B cell (primary cell): ENCODE results near the gene PHF21B. TPM values are rescaled to one million over a fixed set of nuclear protein-coding genes. Genes with fewer than 3 reads are reported as not detected.

ENCODE experiments used
- ATAC-seq: fragments of 200-7000 bp; cut with Tn5 transposase; one replicate; pipeline ENCODE4 v1.10.0; 2021; ENCODE audit warnings: low read depth, mild to moderate bottlenecking, moderate number of reproducible peaks, moderate library complexity
- CTCF ChIA-PET: fragments of 350-600 bp; sonication (Branson Sonifier 250); formaldehyde crosslinking; loops from one replicate; lab custom pipeline; 2021; ENCODE audit warnings: antibody characterized with exemption, inconsistent platforms; lab: Charles Lee
- POLR2A ChIA-PET: fragments of 350-600 bp; sonication (Branson Sonifier 250); formaldehyde crosslinking; loops from one replicate; lab custom pipeline; 2021; ENCODE audit warnings: antibody characterized with exemption; lab: Charles Lee
- DNase-seq: peaks from one replicate; pipeline ENCODE4 v3.0.0; 2013
- H2AFZ ChIP-seq: 2 replicates; pipeline ENCODE4 v1.6.1; 2012; ENCODE audit warnings: mild to moderate bottlenecking, low read depth, low read length; ENCODE audit not compliant: insufficient read depth, poor library complexity, severe bottlenecking
- H3K27ac ChIP-seq, 2 donors: 1 replicate in 1 of 2; 2 replicates in 1 of 2; pipeline ENCODE4 v1.5.1; 2012 to 2013; ENCODE audit warnings: low read length in 2 of 2, mild to moderate bottlenecking in 2 of 2, moderate library complexity in 1 of 2
- H3K27me3 ChIP-seq, 4 experiments: fragments of 200-600 bp in 1 of 4; sonication (generic) in 1 of 4; replicated peaks in 1 of 4; 1 replicate in 2 of 4; 2 replicates in 2 of 4; pipeline versions ENCODE4 v1.6.1 to v1.7.0; 2013 to 2016; ENCODE audit warnings: low read length in 3 of 4, mild to moderate bottlenecking in 2 of 4, mixed read lengths in 1 of 4, moderate library complexity in 1 of 4; ENCODE audit not compliant: insufficient read depth in 4 of 4, control insufficient read depth in 3 of 4; ENCODE audit errors: control extremely low read depth in 1 of 4
- H3K36me3 ChIP-seq, 2 experiments: replicated peaks in 1 of 2; 1 replicate in 1 of 2; 2 replicates in 1 of 2; pipeline versions ENCODE4 v1.6.1 to v1.7.1; 2013; ENCODE audit warnings: low read length in 1 of 2; ENCODE audit not compliant: insufficient read depth in 2 of 2, control insufficient read depth in 1 of 2; ENCODE audit errors: control extremely low read depth in 1 of 2, extremely low read depth in 1 of 2
- H3K4me1 ChIP-seq, 2 donors: fragments of 200-600 bp in 1 of 2; sonication (generic) in 1 of 2; 1 replicate in 1 of 2; 2 replicates in 1 of 2; pipeline versions ENCODE4 v1.5.1 to v1.6.1; 2013 to 2017; ENCODE audit warnings: low read length in 2 of 2; ENCODE audit not compliant: control insufficient read depth in 2 of 2, insufficient read depth in 2 of 2
- H3K4me2 ChIP-seq: replicated peaks from 2 replicates; pipeline ENCODE3; 2012; ENCODE audit warnings: mild to moderate bottlenecking, low read depth, low read length; ENCODE audit not compliant: poor library complexity, severe bottlenecking
- H3K4me3 ChIP-seq, 5 experiments: fragments of 200-600 bp in 1 of 5; sonication (generic) in 1 of 5; 1 replicate in 3 of 5; 2 replicates in 2 of 5; pipeline versions ENCODE4 v1.5.1 to v1.7.0; 2011 to 2016; ENCODE audit warnings: low read length in 4 of 5, mild to moderate bottlenecking in 4 of 5, low read depth in 2 of 5, control low read depth in 1 of 5, moderate library complexity in 1 of 5; ENCODE audit not compliant: insufficient read depth in 1 of 5; ENCODE audit errors: control extremely low read depth in 1 of 5, extremely low read depth in 1 of 5
- H3K79me2 ChIP-seq: fragments of 200-600 bp; sonication (generic); one replicate; pipeline ENCODE4 v1.6.0; 2016; ENCODE audit warnings: low read length; ENCODE audit not compliant: control insufficient read depth, insufficient read depth
- H3K9ac ChIP-seq: fragments of 200-600 bp; sonication (generic); 2 replicates; pipeline ENCODE4 v1.6.1; 2017; ENCODE audit warnings: mild to moderate bottlenecking, low read length, moderate library complexity
- H3K9me3 ChIP-seq, 3 donors: one replicate each; pipeline versions ENCODE4 v1.6.1 to v1.7.1; 2013; ENCODE audit warnings: low read length in 2 of 3; ENCODE audit not compliant: control insufficient read depth in 2 of 3, insufficient read depth in 1 of 3; ENCODE audit errors: control extremely low read depth in 1 of 3
- H4K20me1 ChIP-seq: 2 replicates; pipeline ENCODE4 v1.6.0; 2012; ENCODE audit warnings: mild to moderate bottlenecking, low read length; ENCODE audit not compliant: insufficient read depth, control insufficient read depth, poor library complexity, severe bottlenecking
- H3K27ac Mint-ChIP-seq: one replicate; pipeline ENCODE4 v1.8.0; 2021; ENCODE audit warnings: mixed read lengths
- H3K27me3 Mint-ChIP-seq: one replicate; pipeline ENCODE4 v1.8.0; 2021; ENCODE audit warnings: mixed read lengths
- H3K4me1 Mint-ChIP-seq: one replicate; pipeline ENCODE4 v1.8.0; 2021; ENCODE audit warnings: mixed read lengths
- H3K4me3 Mint-ChIP-seq: one replicate; pipeline ENCODE4 v1.8.0; 2021; ENCODE audit warnings: mixed read lengths
- H3K9me3 Mint-ChIP-seq: one replicate; pipeline ENCODE4 v1.8.0; 2022; ENCODE audit warnings: mixed read lengths; ENCODE audit not compliant: insufficient read depth
- EZH2 ChIP-seq: IDR thresholded peaks from 2 replicates; pipeline ENCODE4 v1.6.1; 2012; ENCODE audit warnings: borderline replicate concordance, low read depth, mild to moderate bottlenecking, moderate library complexity, low read length; ENCODE audit not compliant: insufficient read depth, poor library complexity, severe bottlenecking
- WGBS: methylation state at CpG from one replicate; pipeline ENCODE4 v1.1.5; 2013; ENCODE audit warnings: missing lambda C conversion rate; ENCODE audit not compliant: insufficient coverage; 5-methylcytosine and 5-hydroxymethylcytosine counted together
- intact Hi-C: fragments of 100-400 bp; cut with micrococcal nuclease; formaldehyde crosslinking; loops from one replicate; pipeline ENCODE4 v1.10.0; 2022
- polyA plus RNA-seq: library from polyadenylated mRNA; depleted of rRNA; stranded (reverse); fragments of >200 nt; gene quantifications from 2 replicates; pipeline ENCODE4 v1.2.3, GENCODE V29; 2012
- total RNA-seq, 2 donors: library from RNA; stranded (reverse); fragments of 120-200 nt in 1 of 2; gene quantifications; 1 replicate in 1 of 2; 2 replicates in 1 of 2; pipeline versions ENCODE4 v1.2.3 to v1.2.4, GENCODE V29; 2013 to 2022
- TF ChIP-seq, protein P1 (sequence below): fragments of 200-600 bp; IDR thresholded peaks from one replicate; pipeline ENCODE4 v1.8.0; 2022; ENCODE audit warnings: antibody characterized with exemption, mild to moderate bottlenecking

PHF21B gene
- total and polyA plus RNA-seq, 2 donors (not counting 1 experiment from before 2014, with no cell fraction given): not detected

DNA sequence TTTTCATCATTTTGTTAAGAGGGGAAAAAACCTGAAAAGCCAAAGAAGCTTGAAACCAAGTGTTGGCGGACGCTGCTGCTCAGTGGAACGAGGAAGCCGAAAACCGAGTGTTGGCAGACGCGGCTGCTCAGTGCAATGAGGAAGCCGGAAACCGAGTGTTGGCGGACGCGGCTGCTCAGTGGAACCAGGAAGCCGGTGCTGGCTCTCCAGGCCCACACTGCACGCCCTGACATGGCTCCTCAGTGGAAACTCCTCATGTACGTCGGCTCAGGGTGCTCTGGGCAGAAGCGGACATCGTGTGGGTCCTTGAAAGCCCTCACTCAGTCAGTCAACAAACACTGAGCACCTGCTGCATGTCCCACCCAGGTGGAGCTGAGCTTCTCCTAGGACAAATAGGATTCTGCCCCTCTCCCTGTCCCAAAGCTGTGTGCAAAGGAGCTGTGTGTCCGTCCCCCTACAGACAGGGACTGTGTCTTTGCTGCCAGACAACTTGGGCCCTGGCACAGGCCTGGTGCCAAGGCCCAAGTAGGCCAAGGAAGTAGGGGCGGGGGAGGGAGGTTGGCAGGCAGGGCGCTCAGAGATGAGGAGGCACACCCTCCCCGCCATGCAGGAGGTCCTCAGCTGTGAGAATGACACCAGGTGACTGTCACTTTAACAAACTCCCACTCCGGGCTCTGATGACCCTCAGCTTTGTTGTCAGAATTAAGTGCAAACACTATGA, 37.3 kb downstream of the PHF21B start:
- Mint-ChIP-seq H3K27me3 (peaks cover 21% of the 10 kb centered on the region), H3K4me1 (no peaks in the 10 kb centered on the region), H3K9me3 (no peaks in the 10 kb centered on the region), H3K27ac (no peak overlapping the region), H3K4me3 (no peak overlapping the region)
- Histone ChIP-seq H3K4me3 (no peak overlapping the region), H3K4me1 (no peaks in the 10 kb centered on the region), H3K79me2 (no peaks in the 10 kb centered on the region), H3K9ac (no peak overlapping the region), H3K9me3 (peaks cover 0 to 16% (median 0%) of the 10 kb centered on the region in 3 donors), H4K20me1 (no peaks in the 10 kb centered on the region), H3K4me2 (no peak overlapping the region), H3K27ac (no peak overlapping the region), H2AFZ (no peak overlapping the region), H3K27me3 (no peaks in the 10 kb centered on the region), H3K36me3 (no peaks in the 10 kb centered on the region)
- 82% methylated on average over 23 of the region's 23 CpGs for WGBS
- no peak for DNase-seq
- ChIA-PET POLR2A (no interaction called here), CTCF (no interaction called here)
- intact Hi-C loops: no loop called here
- TF ChIP-seq EZH2: no peak
- TF ChIP-seq, protein P1, sequence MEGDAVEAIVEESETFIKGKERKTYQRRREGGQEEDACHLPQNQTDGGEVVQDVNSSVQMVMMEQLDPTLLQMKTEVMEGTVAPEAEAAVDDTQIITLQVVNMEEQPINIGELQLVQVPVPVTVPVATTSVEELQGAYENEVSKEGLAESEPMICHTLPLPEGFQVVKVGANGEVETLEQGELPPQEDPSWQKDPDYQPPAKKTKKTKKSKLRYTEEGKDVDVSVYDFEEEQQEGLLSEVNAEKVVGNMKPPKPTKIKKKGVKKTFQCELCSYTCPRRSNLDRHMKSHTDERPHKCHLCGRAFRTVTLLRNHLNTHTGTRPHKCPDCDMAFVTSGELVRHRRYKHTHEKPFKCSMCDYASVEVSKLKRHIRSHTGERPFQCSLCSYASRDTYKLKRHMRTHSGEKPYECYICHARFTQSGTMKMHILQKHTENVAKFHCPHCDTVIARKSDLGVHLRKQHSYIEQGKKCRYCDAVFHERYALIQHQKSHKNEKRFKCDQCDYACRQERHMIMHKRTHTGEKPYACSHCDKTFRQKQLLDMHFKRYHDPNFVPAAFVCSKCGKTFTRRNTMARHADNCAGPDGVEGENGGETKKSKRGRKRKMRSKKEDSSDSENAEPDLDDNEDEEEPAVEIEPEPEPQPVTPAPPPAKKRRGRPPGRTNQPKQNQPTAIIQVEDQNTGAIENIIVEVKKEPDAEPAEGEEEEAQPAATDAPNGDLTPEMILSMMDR: no peak
- ATAC-seq: no peak

DNA sequence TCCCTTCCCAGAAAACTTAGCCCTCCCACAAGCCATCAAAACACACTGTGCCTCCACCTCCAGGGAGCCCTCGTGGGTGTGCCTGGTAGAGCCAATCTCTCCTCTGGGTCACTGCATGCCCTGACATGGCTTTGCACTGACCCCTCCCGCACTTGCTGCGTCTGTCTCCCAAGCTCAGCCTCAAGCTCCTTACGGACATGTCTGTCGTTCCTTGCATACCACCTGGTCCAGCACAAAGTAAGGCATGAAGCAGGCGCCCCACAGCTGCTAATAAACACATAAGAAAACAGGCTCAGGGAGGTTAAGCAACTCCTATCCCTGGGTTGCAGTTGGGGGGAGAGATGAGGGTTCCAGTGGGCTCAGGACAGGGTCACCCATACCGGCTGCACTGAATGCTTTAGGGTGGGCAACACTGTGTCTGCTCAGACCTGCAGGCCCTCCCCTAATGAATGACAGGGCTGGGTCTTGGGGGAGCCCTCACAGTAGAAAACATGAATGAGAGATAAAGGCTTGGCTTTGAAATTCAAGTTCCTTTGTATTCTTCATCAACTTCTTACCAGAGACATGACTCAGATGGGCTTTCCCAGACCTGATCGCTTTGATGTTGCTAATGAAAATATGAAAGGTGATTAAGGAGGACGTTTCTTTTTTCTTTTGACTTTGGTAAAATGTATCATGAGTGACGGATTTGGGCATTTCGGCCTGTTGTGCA, 38.0 kb downstream of the PHF21B start:
- Histone ChIP-seq H3K9me3 (peaks cover 0 to 16% (median 0%) of the 10 kb centered on the region in 3 donors), H3K4me2 (no peak overlapping the region), H3K79me2 (no peaks in the 10 kb centered on the region), H3K4me3 (no peak overlapping the region), H3K27ac (no peak overlapping the region), H2AFZ (no peak overlapping the region), H3K9ac (no peak overlapping the region), H3K4me1 (no peaks in the 10 kb centered on the region), H3K27me3 (no peaks in the 10 kb centered on the region), H3K36me3 (no peaks in the 10 kb centered on the region), H4K20me1 (no peaks in the 10 kb centered on the region)
- Mint-ChIP-seq H3K27ac (no peak overlapping the region), H3K4me1 (no peaks in the 10 kb centered on the region), H3K9me3 (no peaks in the 10 kb centered on the region), H3K4me3 (no peak overlapping the region), H3K27me3 (peaks cover 21% of the 10 kb centered on the region)
- ATAC-seq: no peak
- ChIA-PET CTCF (no interaction called here), POLR2A (no interaction called here)
- no peak for DNase-seq
- intact Hi-C loops: no loop called here
- 84% methylated on average over 10 of the region's 11 CpGs for WGBS
- TF ChIP-seq, protein P1: no peak
- TF ChIP-seq EZH2: no peak
